ENCODE measurements around the gene DENND5B. TPM values are rescaled to one million over a fixed set of nuclear protein-coding genes. Genes with fewer than 3 reads are reported as not detected.
A peak's percentile ranks its signal among the peaks of the same experiment; 100 is the strongest.

The DENND5B gene
- total and polyA plus RNA-seq, 2 of the 4 experiments (the other 2 are of a cell fraction) = 5.5 to 13.4 TPM

DNA sequence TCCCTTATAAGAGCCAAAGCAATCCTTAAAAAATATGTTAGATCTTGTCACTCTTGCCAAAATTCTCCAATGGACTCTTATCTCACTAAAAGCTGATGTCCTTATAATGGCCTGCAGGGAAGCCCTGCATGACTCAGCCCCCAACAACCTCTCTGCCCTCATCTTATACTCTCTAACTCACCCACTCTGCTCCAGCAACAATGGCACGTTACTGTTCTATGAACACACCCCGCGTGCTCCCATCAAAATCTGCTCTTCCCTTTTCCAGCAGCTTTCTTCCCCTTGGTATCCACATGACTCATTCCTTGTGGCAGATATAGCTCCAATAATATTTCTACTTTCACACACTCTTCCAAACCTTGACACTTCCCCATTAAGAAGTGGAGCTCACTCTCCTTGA, 108.1 kb downstream of the DENND5B start:
- H3K4ac ChIP-seq (ENCODE audit: low read depth, low read length) = no peak overlapping the region
- BruUV-seq (replicated peaks) = no TSS peak
- H3K27ac ChIP-seq (ENCODE audit: insufficient read depth, low read length) = no peak overlapping the region
- dilution Hi-C loops (cut with HindIII; ENCODE audit: low sequenced_read_pairs, unreplicated experiment) = no loop called here
- H2BK15ac ChIP-seq (ENCODE audit: low read depth, low read length) = no peak overlapping the region
- no peak overlapping the region for H3K23ac ChIP-seq (ENCODE audit: low read depth, low read length)
- no peak overlapping the region for H3K4me2 ChIP-seq (ENCODE audit: low read depth, low read length)
- H3K4me3 ChIP-seq (ENCODE audit: insufficient read depth, low read depth, low read length) = no peak overlapping the region
- H4K91ac ChIP-seq (ENCODE audit: insufficient read depth, low read depth, low read length) = no peak overlapping the region
- no peaks in the 10 kb centered on the region for H3K9me1 ChIP-seq (ENCODE audit: insufficient read depth, low read length)
- DNase-seq = peak; percentile 51
- H3K56ac ChIP-seq (ENCODE audit: extremely low read depth, insufficient read depth, low read length) = no peak overlapping the region
- no peaks in the 10 kb centered on the region for H3K9me3 ChIP-seq (ENCODE audit: control insufficient read depth, insufficient read depth, low read length)
- 0 out of 2 replicates have a peak, but pooled peaks cover 2% of the 10 kb centered on the region for H3K4me1 ChIP-seq (ENCODE audit: control insufficient read depth, insufficient read depth, low read length)
- no peak overlapping the region for H2BK5ac ChIP-seq (ENCODE audit: low read depth, low read length, poor library complexity, severe bottlenecking)
- no peaks in the 10 kb centered on the region for H4K20me1 ChIP-seq (ENCODE audit: insufficient read depth, low read length)
- H3K79me1 ChIP-seq (ENCODE audit: low read depth in 1 of 2, low read length in 2 of 2) = peaks cover 9 to 18% of the 10 kb centered on the region in 2 experiments
- no peak overlapping the region for H3K9ac ChIP-seq (ENCODE audit: low read depth, low read length)
- no peak overlapping the region for H4K5ac ChIP-seq (ENCODE audit: low read depth, low read length)
- ChIA-PET POLR2A (ENCODE audit: unreplicated experiment) (no interaction called here), CTCF (interaction anchor here (0.6 kb wide), 1 partner anchor 59 kb away, joined by 3 read pairs; no protein-coding TSS in a partner anchor)
- peaks cover 7% of the 10 kb centered on the region for H3K36me3 ChIP-seq (ENCODE audit: control insufficient read depth, insufficient read depth, low read length)
- no peak overlapping the region for H2BK120ac ChIP-seq (ENCODE audit: low read depth, low read length)
- in situ Hi-C loops (cut with MboI; ENCODE audit: low sequenced_read_pairs) = no loop called here
- no peaks in the 10 kb centered on the region for H3K27me3 ChIP-seq (ENCODE audit: control insufficient read depth, insufficient read depth, low read length)
- H2AK9ac ChIP-seq (replicated peaks; ENCODE audit: low read depth, low read length, poor library complexity) = no peak overlapping the region
- peak; percentile 63 for ATAC-seq (ENCODE audit: low read depth)
- intact Hi-C loops (cut with micrococcal nuclease) = no loop called here
- H2AFZ ChIP-seq (replicated peaks; ENCODE audit: low read length, poor library complexity) = no peak overlapping the region
- no peak overlapping the region for H4K8ac ChIP-seq (ENCODE audit: low read depth in 2 of 2, low read length in 2 of 2)
- no peak overlapping the region for H3K18ac ChIP-seq (ENCODE audit: low read depth, low read length)
- WGBS, 2 experiments (ENCODE audit: extremely low coverage in 2 of 2, insufficient read length in 1 of 2) = 87% methylated on average over 3 of the region's 3 CpGs; no CpG with 5 or more reads in 1 of the 2 experiments
- H3K14ac ChIP-seq (replicated peaks; ENCODE audit: low read depth, low read length) = no peak overlapping the region
- TF ChIP-seq CEBPB (IDR thresholded peaks at IDR 0.05; ENCODE audit: low read depth, low read length) (no peak), NFE2L2 (IDR thresholded peaks at IDR 0.05; ENCODE audit: low read depth, low read length) (no peak), FOS (IDR thresholded peaks at IDR 0.05; ENCODE audit: low read depth, low read length) (no peak), RFX5 (IDR thresholded peaks at IDR 0.05; ENCODE audit: low read depth, low read length) (no peak), MXI1 (IDR thresholded peaks at IDR 0.05; ENCODE audit: borderline replicate concordance, low read depth, low read length) (no peak), CHD1 (IDR thresholded peaks at IDR 0.05; ENCODE audit: low read depth, low read length) (no peak), BHLHE40 (IDR thresholded peaks at IDR 0.05; ENCODE audit: low read depth, low read length) (no peak), RCOR1 (IDR thresholded peaks at IDR 0.05; ENCODE audit: insufficient replicate concordance, low read length) (no peak), SMC3 (IDR thresholded peaks at IDR 0.05; ENCODE audit: low read depth, low read length) (no peak)
- TF ChIP-seq, protein P1, sequence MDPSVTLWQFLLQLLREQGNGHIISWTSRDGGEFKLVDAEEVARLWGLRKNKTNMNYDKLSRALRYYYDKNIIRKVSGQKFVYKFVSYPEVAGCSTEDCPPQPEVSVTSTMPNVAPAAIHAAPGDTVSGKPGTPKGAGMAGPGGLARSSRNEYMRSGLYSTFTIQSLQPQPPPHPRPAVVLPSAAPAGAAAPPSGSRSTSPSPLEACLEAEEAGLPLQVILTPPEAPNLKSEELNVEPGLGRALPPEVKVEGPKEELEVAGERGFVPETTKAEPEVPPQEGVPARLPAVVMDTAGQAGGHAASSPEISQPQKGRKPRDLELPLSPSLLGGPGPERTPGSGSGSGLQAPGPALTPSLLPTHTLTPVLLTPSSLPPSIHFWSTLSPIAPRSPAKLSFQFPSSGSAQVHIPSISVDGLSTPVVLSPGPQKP (IDR thresholded peaks at IDR 0.05; ENCODE audit: borderline replicate concordance, low read depth, low read length) = no peak
- no peak overlapping the region for H2AK5ac ChIP-seq (ENCODE audit: low read depth, low read length)
- no peak overlapping the region for H2BK20ac ChIP-seq (ENCODE audit: low read depth, low read length)

All from IMR-90 (cell line).